OCI-LY7 (cell line): ENCODE measurements around the gene ENO2. TPM values are rescaled to one million over a fixed set of nuclear protein-coding genes. Genes with fewer than 3 reads are reported as not detected.

Source experiments
- BruUV-seq: library from RNA; stranded (reverse); fragments of 400-500 nt; replicated peaks from 2 replicates; lab custom pipeline; 2021; lab: Mats Ljungman, UMichigan
- CTCF ChIA-PET: fragments of 300-600 bp; sonication (Branson Sonifier 250); formaldehyde crosslinking; loops from one replicate; lab custom pipeline; 2022; ENCODE audit warnings: antibody characterized with exemption; ENCODE audit not compliant: unreplicated experiment; lab: Charles Lee
- POLR2A ChIA-PET: fragments of 300-600 bp; sonication (Branson Sonifier 250); formaldehyde crosslinking; loops from one replicate; lab custom pipeline; 2022; ENCODE audit warnings: antibody characterized with exemption; lab: Charles Lee
- DNase-seq: peaks from one replicate; pipeline ENCODE4 v3.0.0-alpha.2; 2015; ENCODE audit warnings: low spot score
- H2AFZ ChIP-seq: fragments of 200-600 bp; sonication (generic), shearing (Covaris generic); 2 replicates; pipeline ENCODE4 v1.6.1; 2014; ENCODE audit warnings: mild to moderate bottlenecking, antibody characterized with exemption, low read length, moderate library complexity
- H3K27ac ChIP-seq: fragments of 200-600 bp; sonication (generic); 2 replicates; pipeline ENCODE4 v1.5.1; 2014; ENCODE audit warnings: mixed run types, low read depth, mild to moderate bottlenecking, moderate library complexity, low read length, inconsistent platforms; ENCODE audit not compliant: poor library complexity, severe bottlenecking
- H3K36me3 ChIP-seq: fragments of 200-600 bp; sonication (generic); 2 replicates; pipeline ENCODE4 v1.6.1; 2014; ENCODE audit warnings: mild to moderate bottlenecking, antibody characterized with exemption, low read length, moderate library complexity, mixed read lengths; ENCODE audit not compliant: insufficient read depth
- H3K4me1 ChIP-seq: fragments of 200-600 bp; sonication (generic); 2 replicates; pipeline ENCODE4 v1.5.1; 2014; ENCODE audit warnings: mild to moderate bottlenecking, low read length; ENCODE audit not compliant: insufficient read depth, poor library complexity, severe bottlenecking
- H3K4me2 ChIP-seq: fragments of 200-600 bp; sonication (generic); 2 replicates; pipeline ENCODE4 v1.6.1; 2014; ENCODE audit warnings: mild to moderate bottlenecking, low read length
- H3K4me3 ChIP-seq: fragments of 200-600 bp; sonication (generic); 2 replicates; pipeline ENCODE4 v1.5.1; 2014; ENCODE audit warnings: mild to moderate bottlenecking, low read depth, low read length; ENCODE audit not compliant: poor library complexity, severe bottlenecking
- H3K79me2 ChIP-seq: fragments of 200-600 bp; sonication (generic); 2 replicates; pipeline ENCODE4 v1.6.1; 2016; ENCODE audit warnings: low read depth, mild to moderate bottlenecking, low read length, moderate library complexity, mixed read lengths; ENCODE audit not compliant: insufficient read depth
- H3K9me2 ChIP-seq: fragments of 200-600 bp; sonication (generic); 2 replicates; pipeline ENCODE4 v1.6.1; 2016; ENCODE audit warnings: mild to moderate bottlenecking, low read length, mixed read lengths; ENCODE audit not compliant: insufficient read depth
- H3K9me3 ChIP-seq: fragments of 200-600 bp; sonication (generic); 2 replicates; pipeline ENCODE4 v1.6.1; 2014; ENCODE audit warnings: mild to moderate bottlenecking, mixed run types, low read length, mixed read lengths
- H4K20me1 ChIP-seq: fragments of 200-600 bp; sonication (generic); 2 replicates; pipeline ENCODE4 v1.6.1; 2014; ENCODE audit warnings: mild to moderate bottlenecking, antibody characterized with exemption, low read length, moderate library complexity, mixed read lengths; ENCODE audit not compliant: insufficient read depth
- EZH2phosphoT487 ChIP-seq: fragments of 200-600 bp; sonication (generic); IDR thresholded peaks from 2 replicates; pipeline ENCODE4 v1.6.1; 2018; ENCODE audit warnings: low read depth, borderline replicate concordance, mild to moderate bottlenecking, mixed run types, antibody characterized with exemption, low read length, moderate library complexity, mixed read lengths
- intact Hi-C: fragments of 100-400 bp; cut with micrococcal nuclease; formaldehyde crosslinking; loops from one replicate; pipeline ENCODE4 v1.10.0; 2022; ENCODE audit not compliant: unreplicated experiment
- total RNA-seq, 2 experiments: library from RNA; depleted of rRNA in 1 of 2; stranded (reverse); fragments of >200 nt in 1 of 2; shearing (Covaris generic) in 1 of 2; gene quantifications; 2 replicates each; pipeline ENCODE4 v1.2.3, GENCODE V29; 2014 to 2022
- TF ChIP-seq, protein P1 (sequence below): fragments of 200-600 bp; sonication (generic); conservative IDR thresholded peaks from 2 replicates; pipeline ENCODE4 v1.5.1; 2014; ENCODE audit warnings: mild to moderate bottlenecking, antibody characterized with exemption, low read length, moderate library complexity, mixed read lengths

Gene ENO2
- total RNA-seq, 2 experiments from 2014 or later: 24.9 to 89.5 TPM

GRCh38 chr12:6951551-6952120 lies 37.3 kb downstream of the ENO2 start:
- peaks cover 82% of the 10 kb centered on the region for H3K4me1 ChIP-seq
- no peak for DNase-seq
- no peaks in the 10 kb centered on the region for H3K9me2 ChIP-seq
- peak overlapping the region; percentile 67 for H3K4me3 ChIP-seq
- peak overlapping the region; percentile 46; the same call in 1 of the 2 replicates for H2AFZ ChIP-seq
- ChIA-PET POLR2A (interaction anchor here (0.7 to 2.0 kb wide), 5 partner anchors 8 to 100 kb away, joined by 3 to 14 read pairs (median 6); partner anchors contain the start of genes C12orf57, CDCA3, RNU7-1 and USP5), CTCF (interaction anchor here (0.6 to 1.2 kb wide), 5 partner anchors 8 to 324 kb away, joined by 3 to 6 read pairs (median 3); partner anchors contain the start of genes C12orf57 and RNU7-1)
- H3K36me3 ChIP-seq: no peaks in the 10 kb centered on the region
- intact Hi-C loops: loop anchor here (1.0 kb wide), 1 partner anchor 8 kb away; no protein-coding TSS in a partner anchor
- TSS peak; percentile 54 for BruUV-seq
- H3K4me2 ChIP-seq: peak overlapping the region; percentile 87
- H3K27ac ChIP-seq: peak overlapping the region; percentile 49
- no peaks in the 10 kb centered on the region for H3K79me2 ChIP-seq
- no peak for TF ChIP-seq EZH2phosphoT487
- TF ChIP-seq, protein P1, sequence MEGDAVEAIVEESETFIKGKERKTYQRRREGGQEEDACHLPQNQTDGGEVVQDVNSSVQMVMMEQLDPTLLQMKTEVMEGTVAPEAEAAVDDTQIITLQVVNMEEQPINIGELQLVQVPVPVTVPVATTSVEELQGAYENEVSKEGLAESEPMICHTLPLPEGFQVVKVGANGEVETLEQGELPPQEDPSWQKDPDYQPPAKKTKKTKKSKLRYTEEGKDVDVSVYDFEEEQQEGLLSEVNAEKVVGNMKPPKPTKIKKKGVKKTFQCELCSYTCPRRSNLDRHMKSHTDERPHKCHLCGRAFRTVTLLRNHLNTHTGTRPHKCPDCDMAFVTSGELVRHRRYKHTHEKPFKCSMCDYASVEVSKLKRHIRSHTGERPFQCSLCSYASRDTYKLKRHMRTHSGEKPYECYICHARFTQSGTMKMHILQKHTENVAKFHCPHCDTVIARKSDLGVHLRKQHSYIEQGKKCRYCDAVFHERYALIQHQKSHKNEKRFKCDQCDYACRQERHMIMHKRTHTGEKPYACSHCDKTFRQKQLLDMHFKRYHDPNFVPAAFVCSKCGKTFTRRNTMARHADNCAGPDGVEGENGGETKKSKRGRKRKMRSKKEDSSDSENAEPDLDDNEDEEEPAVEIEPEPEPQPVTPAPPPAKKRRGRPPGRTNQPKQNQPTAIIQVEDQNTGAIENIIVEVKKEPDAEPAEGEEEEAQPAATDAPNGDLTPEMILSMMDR: no peak
- H3K9me3 ChIP-seq: no peaks in the 10 kb centered on the region
- H4K20me1 ChIP-seq: no peaks in the 10 kb centered on the region

DNA sequence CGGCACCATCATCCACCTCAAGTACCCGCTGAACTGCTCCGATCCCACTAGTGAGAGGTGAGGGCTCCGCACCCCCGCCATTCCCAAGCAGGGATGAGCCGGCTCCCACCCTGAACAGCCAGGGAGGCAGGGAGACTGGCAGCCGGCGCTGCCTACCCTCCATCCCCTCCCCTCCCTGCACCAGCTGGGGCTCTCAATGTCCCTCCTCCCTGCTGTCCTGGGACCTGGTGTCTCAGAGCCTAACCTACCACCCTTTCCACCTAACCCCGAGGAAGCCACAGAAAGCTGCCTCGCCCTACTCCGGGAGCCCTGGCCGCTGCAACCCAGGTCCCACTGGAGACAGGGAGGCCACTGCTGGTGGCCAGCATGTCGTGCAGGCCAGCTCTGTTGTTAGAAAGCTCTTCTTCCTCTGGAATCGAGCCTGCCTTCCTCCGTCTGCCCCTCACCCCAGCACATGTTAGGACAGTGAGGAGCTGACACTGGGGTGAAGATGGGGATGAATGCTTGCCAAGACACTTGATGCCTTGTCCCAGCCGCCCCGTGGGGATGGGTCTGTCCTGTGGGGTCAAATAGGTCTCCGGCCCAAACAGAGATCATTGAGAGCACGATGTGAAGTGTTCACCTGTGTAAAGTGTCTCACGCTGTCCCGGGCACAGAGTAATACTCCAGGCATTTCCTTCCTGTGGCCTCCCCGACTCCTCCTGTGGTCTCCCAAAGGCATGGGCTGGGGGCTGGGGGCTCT lies 37.9 kb downstream of the ENO2 start:
- H3K9me2 ChIP-seq: no peaks in the 10 kb centered on the region
- ChIA-PET CTCF (interaction anchor here (0.6 kb wide), 1 partner anchor 9 kb away, joined by 3 read pairs; the partner anchor contains the start of genes C12orf57 and RNU7-1), POLR2A (interaction anchor here (0.6 to 2.0 kb wide), 6 partner anchors 8 to 398 kb away, joined by 3 to 14 read pairs (median 5); partner anchors contain the start of genes C12orf57, CDCA3, RNU7-1 and USP5)
- no peaks in the 10 kb centered on the region for H3K79me2 ChIP-seq
- no peaks in the 10 kb centered on the region for H4K20me1 ChIP-seq
- H2AFZ ChIP-seq: no peak overlapping the region
- H3K4me2 ChIP-seq: peak overlapping the region; percentile 87
- no peak for DNase-seq
- no TSS peak for BruUV-seq
- H3K4me3 ChIP-seq: peak overlapping the region; percentile 67
- peaks cover 82% of the 10 kb centered on the region for H3K4me1 ChIP-seq
- intact Hi-C loops: no loop called here
- no peaks in the 10 kb centered on the region for H3K36me3 ChIP-seq
- H3K9me3 ChIP-seq: no peaks in the 10 kb centered on the region
- H3K27ac ChIP-seq: no peak overlapping the region
- TF ChIP-seq EZH2phosphoT487: no peak
- TF ChIP-seq, protein P1: no peak
